ENCODE measurements around the gene PEAR1.
A peak's percentile ranks its signal among the peaks of the same experiment; 100 is the strongest.

The PEAR1 gene

DNA sequence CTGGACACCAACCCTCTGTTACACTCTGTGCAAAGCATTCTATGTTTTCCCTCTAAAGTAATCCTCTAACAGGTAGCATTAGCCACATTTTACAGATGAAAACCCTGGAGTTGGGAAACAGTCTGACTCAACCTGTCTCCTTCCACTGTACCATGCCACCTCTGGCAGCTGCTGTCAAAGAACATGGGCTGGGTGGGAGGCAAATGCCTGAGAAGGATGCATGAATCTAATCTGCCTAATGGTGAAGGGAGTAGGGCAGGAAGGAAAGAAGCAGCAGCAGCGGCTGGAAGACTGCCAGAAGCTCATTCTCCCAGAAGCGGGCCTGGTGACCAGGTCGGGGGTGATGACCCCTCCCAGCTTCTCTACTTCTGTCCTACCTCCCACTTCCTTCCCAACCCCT, 48.7 kb downstream of the PEAR1 start:
- no peak for FAIRE-seq

DNA sequence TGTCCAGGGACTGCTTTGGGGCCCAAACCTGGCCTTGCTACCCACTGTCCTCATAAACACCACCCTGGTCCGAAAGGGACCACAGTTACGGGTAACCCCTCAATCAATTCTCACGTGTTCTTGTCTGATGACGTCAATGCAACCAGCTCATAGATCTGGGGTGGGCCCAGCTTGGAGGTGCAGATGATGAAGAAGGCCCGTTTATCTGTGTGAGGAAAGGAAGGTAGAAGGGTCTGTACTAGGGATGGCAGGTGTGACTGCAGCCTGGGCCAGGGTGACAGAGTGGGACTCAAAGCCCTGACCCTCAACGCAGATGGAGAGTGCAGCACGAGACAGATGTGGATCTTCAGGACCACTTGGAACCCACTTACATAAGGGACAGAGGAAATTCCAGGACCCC, 49.1 kb downstream of the PEAR1 start:
- no peak for FAIRE-seq

DNA sequence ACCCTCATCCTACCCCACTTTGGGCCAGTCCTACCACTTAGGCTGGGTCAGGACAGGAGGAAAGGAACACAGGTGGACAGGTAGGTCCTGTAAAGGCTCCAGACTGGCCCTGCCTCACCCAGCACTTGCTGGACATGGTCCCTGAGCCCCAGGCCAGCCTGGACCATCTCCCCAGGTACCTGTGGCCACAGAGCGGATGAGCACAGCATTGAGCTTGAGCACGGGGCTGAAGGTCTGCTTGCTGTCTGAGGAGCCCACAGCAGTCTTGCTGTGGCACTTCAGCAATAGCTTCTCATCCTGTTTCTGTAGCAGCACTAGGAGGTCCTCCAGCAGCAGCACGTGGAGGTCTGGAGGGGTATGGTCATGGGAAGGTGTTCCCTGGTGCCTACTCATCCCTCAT, 50.2 kb downstream of the PEAR1 start:
- FAIRE-seq: no peak

DNA sequence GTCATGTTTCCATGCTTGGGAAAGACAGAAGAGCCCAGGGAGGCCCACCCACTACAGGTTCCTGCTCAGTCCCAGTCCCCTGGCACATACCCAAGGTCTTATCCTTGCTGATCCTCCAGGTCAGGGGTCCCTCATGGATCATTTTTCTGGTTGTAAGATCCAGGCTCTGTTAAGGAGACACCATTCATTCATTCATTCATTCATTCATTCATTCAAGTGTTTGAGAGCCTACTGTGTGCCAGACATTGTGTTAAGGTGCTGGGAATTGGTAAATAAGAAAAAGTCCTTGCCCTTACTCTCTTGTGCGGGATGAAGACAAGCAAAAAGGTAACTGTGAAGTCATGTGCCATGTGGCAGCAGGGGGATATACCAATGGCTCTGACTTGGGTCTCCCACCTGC, 50.8 kb downstream of the PEAR1 start:
- no peak for FAIRE-seq

DNA sequence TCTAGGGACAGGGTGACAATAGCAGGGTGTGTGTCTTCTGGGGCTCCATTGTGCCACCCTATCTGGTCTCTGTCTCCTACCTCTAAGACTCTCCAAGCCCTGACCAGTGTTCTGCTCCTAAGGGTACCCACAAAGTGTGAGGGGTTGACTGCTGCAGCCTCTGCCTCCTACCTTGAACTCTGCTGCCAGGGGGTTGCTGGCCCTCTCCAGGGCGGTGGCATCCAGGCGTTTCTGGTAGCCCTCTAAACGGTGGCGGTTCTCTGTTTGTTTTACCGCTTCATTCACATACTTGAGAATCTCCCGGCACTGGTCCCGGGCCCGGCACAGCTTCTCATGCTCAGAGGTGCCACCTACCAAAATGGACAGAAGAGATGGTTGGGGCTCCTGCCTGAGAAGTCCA, 51.3 kb downstream of the PEAR1 start:
- FAIRE-seq: no peak

DNA sequence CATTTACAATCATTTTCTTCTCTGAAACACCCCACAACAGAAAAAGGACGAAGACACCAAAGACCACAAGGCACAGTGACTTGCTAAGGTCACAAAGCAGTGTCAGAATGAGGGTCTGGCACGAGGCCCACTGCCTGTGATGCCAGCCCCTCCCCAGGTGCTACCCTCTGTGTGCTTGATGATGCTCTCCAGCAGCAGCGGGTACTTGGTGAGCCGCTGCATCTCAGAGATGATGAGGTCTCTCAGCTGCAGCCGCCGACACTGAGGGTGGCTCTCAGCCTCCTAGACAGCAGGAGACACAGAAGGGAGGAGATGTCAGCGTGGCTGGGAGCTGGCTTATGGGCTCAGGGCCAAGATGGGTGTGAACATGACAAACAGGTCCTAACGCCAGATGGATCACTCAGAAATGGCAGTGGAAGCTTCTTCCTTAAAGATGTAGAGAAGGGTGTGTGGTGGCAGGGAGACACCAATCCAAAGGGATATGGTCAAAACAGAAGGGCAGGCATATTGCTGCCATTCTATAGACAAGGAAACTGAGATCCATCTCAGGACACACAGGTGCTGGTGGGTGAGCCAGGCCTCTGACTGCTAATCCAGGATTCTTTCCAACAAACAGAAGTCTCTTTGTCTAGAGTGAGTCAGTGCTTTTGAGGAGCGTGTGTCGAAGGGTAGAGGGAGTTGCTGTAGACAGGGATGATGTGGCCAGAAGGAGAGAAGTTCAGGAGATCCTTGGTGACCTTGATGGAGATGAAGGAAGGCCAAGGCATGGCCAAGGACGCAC, 52.6 kb downstream of the PEAR1 start:
- no peak for FAIRE-seq

DNA sequence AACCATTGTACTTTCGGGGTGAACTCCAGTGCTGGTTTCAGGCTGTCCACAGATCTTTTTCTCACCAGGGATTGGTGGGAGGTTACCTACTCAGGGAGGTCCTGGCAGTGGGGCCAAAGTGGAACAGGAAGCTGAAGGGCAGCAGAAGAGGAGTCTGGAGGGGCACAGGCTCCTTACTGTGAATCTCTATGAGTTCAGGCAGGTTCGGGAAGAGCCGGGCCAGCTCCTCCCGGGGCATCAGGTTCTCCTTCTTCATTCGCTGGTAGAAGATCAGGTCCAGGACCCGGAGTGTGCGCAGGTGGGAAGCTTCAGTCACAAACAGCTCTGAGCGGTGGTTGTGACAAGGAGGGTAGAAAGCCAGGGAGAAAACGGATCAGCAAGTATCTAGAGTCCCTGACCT, 53.6 kb downstream of the PEAR1 start:
- no peak for FAIRE-seq

DNA sequence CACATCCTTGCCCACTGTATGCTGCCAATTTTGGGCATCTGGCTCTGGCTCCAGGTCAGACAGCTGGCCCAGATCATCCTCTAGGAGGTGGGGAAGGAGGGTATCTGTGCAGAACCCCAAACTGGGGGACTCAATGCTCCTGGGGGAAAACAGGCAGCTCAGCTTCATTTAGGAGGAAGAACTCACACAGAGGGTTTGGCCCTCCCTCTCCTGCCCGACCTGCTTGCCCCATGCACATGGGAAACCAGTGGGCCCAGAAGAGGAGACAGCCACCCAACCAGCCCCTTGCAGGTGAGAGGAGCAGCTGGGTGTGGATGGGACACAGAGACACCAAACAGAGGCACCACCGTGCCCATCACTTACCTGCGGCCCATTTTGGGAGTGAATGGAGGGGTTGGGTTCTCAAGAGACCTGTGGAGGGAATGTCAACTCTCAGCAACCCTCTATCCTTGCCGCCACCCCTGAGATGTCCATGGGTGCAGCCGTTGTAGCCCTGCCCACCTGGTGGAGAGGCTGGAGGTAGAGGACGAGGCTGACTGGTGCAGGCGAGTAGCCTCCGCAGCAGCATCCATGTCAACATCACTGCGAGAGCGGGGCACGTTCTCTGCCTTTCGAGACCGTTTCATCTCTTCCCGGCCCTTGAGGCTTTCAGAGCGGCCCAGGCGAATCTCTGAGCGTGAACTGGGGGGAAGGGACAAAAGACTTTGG, 54.5 kb downstream of the PEAR1 start:
- no peak for FAIRE-seq

DNA sequence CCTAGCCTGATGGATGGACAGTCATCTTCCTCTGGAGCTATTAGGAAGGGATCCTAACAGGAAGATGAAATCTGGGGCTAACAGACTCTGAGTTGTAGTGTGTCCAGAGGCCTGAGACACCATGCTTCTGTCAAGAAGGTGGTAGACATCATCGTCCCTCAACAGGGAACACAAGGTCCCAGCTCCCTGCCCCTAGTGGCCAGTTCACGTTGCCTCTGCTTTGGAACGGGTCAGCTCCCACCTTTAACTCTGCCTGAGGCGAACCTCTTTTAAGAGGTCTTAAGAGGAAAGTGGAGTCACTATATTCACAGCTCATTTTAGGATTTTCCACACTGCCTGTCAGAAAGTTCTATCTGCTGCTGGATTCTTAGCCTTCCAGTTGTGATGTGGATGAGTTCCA, 55.2 kb downstream of the PEAR1 start:
- FAIRE-seq: no peak

DNA sequence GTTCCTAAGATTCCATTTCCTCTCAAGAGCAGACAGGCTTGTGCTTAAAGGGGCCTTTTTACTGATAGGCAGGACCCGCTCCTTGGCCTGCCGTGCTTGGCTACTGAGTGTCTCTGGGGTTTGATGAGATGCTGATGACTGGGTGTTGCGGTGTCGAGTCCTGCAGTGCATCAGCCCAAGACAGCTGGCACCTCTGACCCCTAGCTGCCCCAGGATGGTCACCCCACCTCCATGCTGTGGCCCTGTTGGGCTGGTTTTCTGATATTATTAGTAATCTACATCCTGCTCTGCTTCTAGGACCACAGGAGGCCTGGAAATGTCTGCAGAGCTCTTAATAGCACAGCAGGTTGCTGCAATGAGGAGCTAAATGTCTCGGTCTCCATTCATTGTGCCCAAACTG, 55.6 kb downstream of the PEAR1 start:
- no peak for FAIRE-seq

DNA sequence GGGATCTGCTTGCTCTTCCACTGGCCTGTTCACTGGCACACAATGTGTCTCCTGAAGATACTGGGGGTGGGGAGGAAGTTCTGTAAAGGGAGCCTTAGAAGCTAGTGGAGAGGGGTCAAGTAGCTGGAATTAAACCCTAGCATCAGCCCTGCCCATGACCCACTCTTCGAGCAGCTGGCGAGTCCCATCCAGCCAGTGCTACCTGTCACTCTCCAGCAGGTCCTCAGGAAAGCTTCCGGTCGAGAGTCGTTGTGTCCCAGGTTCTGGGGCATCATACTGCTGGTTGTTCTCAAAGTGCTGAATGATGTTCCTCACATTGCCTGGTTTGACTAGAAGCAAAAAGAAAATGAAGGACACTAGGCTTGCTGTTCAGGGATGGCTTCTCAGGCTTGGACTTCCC, 57.9 kb downstream of the PEAR1 start:
- no peak for FAIRE-seq

DNA sequence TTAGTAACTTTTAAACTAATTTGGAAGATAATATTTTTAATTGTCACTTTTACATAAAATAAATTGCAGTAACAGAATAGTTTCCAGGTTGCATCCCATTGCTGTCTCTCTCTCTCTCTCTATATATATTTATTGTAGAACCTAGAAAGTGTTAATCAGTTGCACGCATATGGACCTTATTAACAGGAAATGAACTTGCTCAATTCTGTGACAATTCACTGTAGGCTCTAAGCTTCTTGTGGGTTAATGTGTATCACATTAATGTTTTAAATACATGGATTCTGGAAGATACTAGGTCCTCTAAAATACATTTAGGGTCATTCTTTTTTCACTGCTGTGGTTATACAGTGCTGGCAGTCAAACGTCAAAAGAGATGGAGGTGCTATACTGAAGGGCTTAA, 60.1 kb downstream of the PEAR1 start:
- FAIRE-seq: no peak

DNA sequence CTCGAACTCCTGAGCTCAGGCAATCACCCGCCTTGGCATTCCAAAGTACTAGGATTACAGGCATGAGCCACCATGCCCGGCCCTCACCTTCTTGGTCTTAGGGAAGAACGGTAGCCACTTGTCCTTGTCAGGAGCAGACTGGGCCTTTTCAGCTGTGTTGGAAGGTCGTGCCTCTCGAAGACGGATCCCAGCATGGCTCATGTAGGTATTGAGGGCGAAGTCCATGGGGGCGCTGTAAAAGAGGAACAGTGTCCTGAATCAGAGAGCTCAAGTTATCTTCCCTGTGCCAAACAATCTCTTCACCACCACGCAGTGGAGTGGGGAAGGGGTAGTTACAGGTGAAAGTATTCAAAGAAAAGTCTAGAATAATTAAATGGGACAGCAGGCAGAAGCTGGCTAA, 62.8 kb downstream of the PEAR1 start:
- no peak for FAIRE-seq

DNA sequence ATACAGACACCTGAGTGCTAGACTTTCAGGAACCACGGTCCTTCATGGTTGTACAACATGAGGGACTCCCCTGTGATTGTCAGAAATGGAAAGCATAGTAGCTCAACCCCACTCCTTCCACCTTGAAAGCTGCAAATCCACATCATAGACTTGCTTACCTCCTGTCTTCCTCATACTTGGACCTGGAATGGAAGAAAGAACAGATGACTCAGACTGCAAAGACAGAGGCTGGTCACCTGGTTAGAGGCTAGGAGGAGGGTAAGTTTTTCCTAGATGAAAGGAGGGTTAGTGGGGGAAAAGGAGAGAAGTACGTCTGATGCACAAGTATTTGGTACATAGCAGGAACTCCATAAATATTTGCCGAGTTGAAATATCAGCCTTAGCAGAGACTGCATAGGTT, 64.1 kb downstream of the PEAR1 start:
- FAIRE-seq: no peak

DNA sequence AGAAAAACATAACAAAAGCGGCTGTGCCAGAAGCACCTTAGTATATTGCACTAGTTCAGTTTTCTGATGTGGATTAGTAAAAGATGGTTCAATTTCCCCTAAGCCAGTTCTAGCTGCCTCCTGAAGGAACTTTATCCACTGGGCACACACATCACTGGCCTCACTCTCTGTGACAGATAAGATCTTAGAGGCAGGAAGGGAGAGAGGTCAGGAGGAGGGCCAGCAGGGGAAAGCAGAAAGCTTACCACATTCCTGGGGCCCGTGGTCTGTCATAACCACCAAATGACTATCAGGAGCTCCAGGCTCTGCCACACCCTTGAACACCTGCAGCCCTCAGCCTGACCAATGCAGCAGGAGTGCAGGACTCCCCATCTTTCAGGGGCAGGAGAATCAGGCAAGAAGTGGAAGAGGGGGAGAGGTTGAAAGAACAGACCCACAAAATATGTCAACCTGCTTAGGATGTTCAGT, 64.8 kb downstream of the PEAR1 start:
- FAIRE-seq: no peak

DNA sequence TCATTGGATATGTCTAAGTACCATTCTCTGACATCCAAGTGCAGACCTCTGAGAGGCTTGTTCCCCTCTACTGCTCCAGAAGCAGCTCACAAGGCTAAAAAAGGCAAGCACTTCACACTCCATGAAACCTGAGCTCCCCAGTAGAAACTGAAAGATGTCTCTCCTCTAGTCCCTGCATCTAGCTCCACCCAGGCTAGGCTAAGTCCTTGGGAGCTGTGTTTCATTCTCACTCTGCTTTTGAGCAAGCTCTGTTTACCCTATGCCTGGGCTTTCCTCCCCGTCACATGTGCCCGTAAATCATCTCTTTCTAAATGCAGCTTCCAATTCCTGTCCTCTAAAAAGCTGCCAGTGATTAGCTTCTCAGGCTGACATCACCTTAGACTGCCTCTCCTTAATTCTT, 65.9 kb downstream of the PEAR1 start:
- FAIRE-seq: no peak

DNA sequence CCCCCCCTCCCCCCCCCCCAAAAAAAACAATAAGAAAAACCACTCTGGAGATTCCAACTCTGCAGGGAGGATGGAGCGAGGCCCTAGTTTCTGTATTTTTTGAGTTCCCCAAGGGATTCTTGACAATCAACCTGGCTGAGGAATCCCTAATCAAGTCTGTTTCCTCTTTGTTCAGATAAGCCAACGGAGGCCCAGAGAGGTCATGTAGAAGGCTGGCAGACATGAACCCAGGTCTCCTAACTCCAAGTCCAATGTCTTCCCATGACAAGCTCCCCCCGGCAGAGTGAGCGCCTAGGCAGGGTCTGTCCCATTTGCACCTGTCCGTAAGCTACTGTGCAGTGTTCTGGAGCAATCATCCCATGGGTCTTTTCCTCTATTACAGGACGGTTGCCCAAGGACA, 66.4 kb downstream of the PEAR1 start:
- FAIRE-seq: no peak

DNA sequence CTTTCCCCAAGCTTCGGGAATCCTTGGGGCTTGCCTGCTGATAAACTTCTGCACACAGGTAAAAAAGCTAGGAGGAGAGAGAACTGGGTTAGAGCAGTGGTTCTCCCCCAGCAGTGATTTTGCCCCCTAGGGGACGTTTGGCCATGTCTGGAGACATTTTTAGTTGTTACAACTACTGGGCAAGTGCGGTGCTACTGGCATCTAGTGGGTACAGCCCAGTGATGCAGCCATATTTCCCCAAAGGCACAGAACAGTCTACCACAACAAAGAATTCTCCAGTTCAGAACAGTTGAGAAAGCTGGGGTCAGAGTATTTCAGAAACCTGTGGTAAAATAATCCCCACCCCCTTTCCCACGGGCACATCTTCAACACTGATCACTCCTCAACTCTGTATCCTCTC, 68.2 kb downstream of the PEAR1 start:
- FAIRE-seq: peak; percentile 7

DNA sequence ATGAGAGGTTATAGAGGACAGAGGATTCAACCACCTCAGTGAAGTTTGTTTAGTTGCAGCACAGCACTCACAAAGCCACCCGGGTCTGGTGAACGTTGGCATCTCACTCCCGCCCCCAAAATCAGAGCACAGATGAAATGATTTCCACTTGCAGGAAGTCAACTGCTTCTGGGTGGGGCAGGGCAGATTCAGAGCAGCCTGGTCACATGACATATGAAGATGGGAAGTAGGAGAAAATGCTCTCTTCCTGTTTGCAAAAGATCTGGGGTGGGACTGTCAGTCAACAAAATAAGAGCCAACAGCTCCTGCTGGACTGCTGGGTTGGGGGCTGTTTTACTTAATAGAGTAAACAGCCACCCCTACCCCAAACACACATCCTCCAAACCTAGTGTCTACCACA, 70.1 kb downstream of the PEAR1 start:
- no peak for FAIRE-seq

DNA sequence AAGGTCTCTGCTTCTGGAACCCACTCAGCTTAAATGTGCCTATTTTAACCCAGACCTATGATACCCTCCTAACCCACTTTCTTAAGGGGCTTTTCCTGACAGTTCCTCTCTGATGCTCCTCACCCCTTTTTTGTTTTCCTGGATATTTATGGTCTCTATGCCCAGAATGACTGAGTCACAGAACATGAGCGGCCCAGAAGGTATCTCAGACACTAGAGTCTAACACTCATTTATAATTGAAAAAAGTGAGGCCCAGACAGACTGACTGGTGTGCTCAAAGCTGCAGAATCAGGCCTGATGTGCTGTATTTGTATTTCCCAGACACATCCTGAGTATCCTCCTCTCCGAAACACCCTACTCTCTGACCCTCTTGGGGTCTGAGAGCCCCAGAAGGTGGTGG, 70.9 kb downstream of the PEAR1 start:
- no peak for FAIRE-seq

Data from TTC549 (cell line).